HFFc6 (cell line): Measurements from ENCODE around the gene DRD1. TPM values are rescaled to one million over a fixed set of nuclear protein-coding genes. Genes with fewer than 3 reads are reported as not detected.

Experiments
- DNase-seq: peaks from one replicate; pipeline ENCODE4 v3.0.0-alpha.2; 2018
- H3K27ac Mint-ChIP-seq: 2 replicates; pipeline ENCODE4 v1.8.0; 2020; ENCODE audit warnings: mild to moderate bottlenecking, mixed read lengths
- H3K27me3 Mint-ChIP-seq: 2 replicates; pipeline ENCODE4 v1.8.0; 2021; ENCODE audit warnings: mild to moderate bottlenecking, moderate library complexity, mixed read lengths; ENCODE audit not compliant: insufficient read depth
- H3K36me3 Mint-ChIP-seq: 2 replicates; pipeline ENCODE4 v1.8.0; 2021; ENCODE audit warnings: low read depth, mixed read lengths
- H3K4me1 Mint-ChIP-seq: 2 replicates; pipeline ENCODE4 v1.8.0; 2020; ENCODE audit warnings: low read depth, mixed read lengths
- H3K4me3 Mint-ChIP-seq: 2 replicates; pipeline ENCODE4 v1.8.0; 2020; ENCODE audit warnings: mild to moderate bottlenecking, moderate library complexity, mixed read lengths
- H3K9me3 Mint-ChIP-seq: 2 replicates; pipeline ENCODE4 v1.8.0; 2020; ENCODE audit warnings: mild to moderate bottlenecking, mixed read lengths
- total RNA-seq, 6 experiments: library from RNA; stranded (reverse); fragmentation: NEBNext Ultra II Directional; extraction: Animal tissue kit (Norgen Biotek cat#: 25700); gene quantifications; 2 replicates in 1 of 6; 3 replicates in 5 of 6; pipeline ENCODE4 v1.2.3, GENCODE V29; 2021
- TF ChIP-seq, protein P1 (sequence below): fragments of 200-600 bp; sonication (generic); IDR thresholded peaks from 2 replicates; pipeline ENCODE4 v1.5.0; 2021; ENCODE audit warnings: antibody characterized with exemption, mild to moderate bottlenecking

The DRD1 gene
- total RNA-seq, 6 experiments from 2014 or later, result not detected

DNA sequence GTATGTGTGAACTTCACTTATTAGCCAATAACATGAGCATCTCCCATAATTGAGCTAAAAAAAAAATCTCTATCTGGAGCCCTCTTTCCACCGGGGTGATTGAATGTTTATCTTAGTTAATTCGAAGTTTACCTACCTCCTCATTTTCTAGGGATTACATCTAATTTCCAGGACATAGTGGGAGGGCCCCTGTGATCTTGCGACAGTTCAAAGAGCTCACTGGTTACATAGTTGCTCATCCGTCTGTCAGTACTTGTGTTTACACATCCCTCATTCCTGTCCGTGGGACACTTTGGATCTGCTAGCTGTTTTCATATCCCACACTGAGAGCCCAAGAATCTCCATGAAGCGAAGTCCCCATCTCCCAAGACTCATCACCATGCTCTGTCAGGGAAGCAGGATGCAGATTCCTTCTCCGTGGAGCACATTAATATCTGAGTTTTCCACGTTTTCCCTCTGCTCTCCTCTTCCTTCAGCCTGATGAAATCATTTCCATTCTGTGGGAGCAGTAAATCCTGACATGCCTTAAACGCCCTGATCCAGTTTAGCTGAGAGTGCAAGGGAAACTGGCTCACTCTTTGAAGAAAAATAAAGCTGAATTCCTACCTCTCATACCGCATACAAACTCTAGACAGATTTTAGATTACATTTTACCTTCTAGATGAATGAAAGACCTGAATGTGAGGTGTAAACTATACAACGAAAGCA lies 24.2 kb upstream of the DRD1 start:
- Mint-ChIP-seq H3K4me3 (no peak overlapping the region), H3K27me3 (peaks cover 16% of the 10 kb centered on the region), H3K36me3 (no peaks in the 10 kb centered on the region), H3K4me1 (no peaks in the 10 kb centered on the region), H3K27ac (no peak overlapping the region), H3K9me3 (no peaks in the 10 kb centered on the region)
- DNase-seq, result no peak
- TF ChIP-seq, protein P1, sequence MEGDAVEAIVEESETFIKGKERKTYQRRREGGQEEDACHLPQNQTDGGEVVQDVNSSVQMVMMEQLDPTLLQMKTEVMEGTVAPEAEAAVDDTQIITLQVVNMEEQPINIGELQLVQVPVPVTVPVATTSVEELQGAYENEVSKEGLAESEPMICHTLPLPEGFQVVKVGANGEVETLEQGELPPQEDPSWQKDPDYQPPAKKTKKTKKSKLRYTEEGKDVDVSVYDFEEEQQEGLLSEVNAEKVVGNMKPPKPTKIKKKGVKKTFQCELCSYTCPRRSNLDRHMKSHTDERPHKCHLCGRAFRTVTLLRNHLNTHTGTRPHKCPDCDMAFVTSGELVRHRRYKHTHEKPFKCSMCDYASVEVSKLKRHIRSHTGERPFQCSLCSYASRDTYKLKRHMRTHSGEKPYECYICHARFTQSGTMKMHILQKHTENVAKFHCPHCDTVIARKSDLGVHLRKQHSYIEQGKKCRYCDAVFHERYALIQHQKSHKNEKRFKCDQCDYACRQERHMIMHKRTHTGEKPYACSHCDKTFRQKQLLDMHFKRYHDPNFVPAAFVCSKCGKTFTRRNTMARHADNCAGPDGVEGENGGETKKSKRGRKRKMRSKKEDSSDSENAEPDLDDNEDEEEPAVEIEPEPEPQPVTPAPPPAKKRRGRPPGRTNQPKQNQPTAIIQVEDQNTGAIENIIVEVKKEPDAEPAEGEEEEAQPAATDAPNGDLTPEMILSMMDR, result no peak

DNA sequence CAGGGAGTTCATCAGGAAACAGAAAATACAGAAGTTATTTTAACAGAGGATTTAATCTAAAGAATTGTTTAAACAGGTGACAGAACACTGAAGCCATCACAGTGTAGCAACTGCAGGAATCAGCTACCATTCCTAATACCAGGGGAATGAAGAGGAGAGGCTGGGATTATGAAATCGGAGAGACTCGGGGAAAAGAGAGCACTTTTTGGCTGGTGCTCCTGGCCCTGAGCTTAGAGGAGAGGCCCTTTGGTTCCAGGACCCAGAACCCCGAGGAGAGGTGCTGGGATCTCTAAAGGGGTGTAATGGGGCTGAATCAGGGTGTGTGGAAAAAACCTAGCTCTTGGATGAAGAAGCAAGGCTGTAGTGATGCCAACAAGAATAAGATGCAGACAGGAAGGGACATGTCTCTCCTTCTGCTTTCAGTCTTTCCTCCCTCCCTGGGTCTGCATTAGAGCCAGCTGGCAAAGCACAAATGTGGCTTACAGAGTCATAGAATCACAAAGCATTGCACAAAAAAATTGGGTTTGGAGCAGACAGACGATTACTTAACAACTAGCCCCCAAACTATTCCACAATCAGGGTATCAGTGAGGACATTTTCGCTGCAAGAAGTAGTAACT lies 22.8 kb upstream of the DRD1 start:
- Mint-ChIP-seq H3K36me3 (no peaks in the 10 kb centered on the region), H3K4me3 (no peak overlapping the region), H3K4me1 (no peaks in the 10 kb centered on the region)

DNA sequence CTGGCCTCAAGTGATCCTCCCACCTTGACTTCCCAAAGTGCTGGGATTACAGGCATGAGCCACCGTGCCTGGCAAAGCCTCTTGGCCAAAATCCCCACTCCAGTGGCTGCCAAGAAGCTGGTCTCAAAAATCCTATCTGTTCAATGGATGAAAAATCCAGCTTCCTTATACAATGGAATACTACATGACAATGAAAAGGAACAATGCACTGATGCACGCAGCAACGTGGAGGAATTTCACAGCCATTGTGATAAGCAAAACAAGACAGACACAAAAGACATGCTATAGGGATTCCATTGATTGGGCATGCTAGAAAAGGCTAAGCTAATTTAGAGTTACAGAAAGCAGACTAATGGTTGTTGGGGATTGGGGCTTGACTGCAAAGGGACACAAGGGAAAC lies 21.3 kb upstream of the DRD1 start:
- no peak for DNase-seq
- TF ChIP-seq, protein P1, result no peak
- Mint-ChIP-seq H3K27ac (no peak overlapping the region), H3K27me3 (peaks cover 21% of the 10 kb centered on the region), H3K4me1 (no peaks in the 10 kb centered on the region), H3K36me3 (no peaks in the 10 kb centered on the region), H3K9me3 (no peaks in the 10 kb centered on the region), H3K4me3 (no peak overlapping the region)

More for the DNA sequence above, 22.8 kb upstream of the DRD1 start:
- DNase-seq, result no peak
- no peak overlapping the region for H3K27ac Mint-ChIP-seq
- TF ChIP-seq, protein P1, result no peak
- H3K9me3 Mint-ChIP-seq, result no peaks in the 10 kb centered on the region
- H3K27me3 Mint-ChIP-seq, result peaks cover 16% of the 10 kb centered on the region

DNA sequence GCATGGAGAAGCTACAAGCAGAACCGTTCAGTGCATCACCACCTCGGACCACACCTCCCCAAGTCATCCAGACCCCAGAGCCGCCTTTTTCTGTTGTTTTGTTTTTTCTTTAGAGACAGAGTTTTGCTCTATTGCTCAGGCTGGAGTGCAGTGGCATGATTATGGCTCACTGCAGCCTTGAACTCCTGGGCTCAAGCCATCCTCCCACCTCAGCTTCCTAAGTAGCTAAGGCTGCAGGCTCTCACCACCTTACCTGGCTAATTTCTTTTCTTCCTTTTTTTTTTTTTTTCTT lies 20.9 kb upstream of the DRD1 start:
- Mint-ChIP-seq H3K4me3 (no peak overlapping the region), H3K9me3 (no peaks in the 10 kb centered on the region), H3K27ac (no peak overlapping the region), H3K4me1 (no peaks in the 10 kb centered on the region), H3K27me3 (peaks cover 18% of the 10 kb centered on the region), H3K36me3 (no peaks in the 10 kb centered on the region)
- no peak for DNase-seq
- TF ChIP-seq, protein P1, result peak; percentile 16; the same call in 1 of the 2 replicates

DNA sequence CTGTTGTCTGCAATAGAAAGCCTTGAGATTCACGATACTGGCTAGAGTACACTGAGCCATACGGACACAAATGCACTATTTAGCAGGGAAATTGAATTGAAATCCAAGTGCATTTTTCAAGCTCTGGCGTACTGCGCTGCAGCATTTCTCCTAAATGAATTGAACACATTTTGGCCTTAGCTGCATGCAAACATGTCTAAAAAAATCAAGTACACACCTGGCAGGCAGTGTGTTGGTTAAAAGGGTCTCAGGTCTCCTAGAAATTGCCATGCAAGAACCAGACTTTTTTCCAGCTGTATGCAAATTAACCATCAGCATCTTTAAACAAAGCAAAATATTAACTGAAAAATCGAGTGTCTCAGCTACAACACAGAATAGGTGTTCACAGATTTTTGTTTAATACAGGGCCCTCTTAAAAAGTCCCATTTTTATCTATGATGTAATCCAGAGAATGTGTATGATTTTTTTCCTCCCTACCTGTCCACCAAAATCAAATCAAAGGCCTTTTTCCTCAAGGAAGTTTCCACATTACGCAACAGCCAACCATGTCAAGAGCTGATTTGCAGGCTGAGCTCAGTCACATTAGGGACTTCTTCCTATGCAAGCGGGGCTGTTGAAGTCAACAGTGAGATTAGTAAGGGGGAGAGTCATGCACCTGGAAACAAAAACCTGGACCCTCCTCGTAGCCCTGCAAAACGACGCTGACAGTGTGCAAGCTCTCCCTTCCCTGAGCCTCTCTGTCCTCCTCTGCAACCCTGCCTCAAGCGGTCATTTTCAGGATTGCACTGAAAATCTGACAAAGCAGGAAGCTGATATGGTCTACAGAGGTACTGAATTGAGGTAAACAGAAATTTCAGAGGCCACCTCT lies 20.3 kb upstream of the DRD1 start:
- peaks cover 16% of the 10 kb centered on the region for H3K27me3 Mint-ChIP-seq
- H3K4me3 Mint-ChIP-seq, result no peak overlapping the region
- H3K36me3 Mint-ChIP-seq, result no peaks in the 10 kb centered on the region
- peak; percentile 23 for DNase-seq
- no peak overlapping the region for H3K27ac Mint-ChIP-seq
- TF ChIP-seq, protein P1, result peak; percentile 73
- no peaks in the 10 kb centered on the region for H3K4me1 Mint-ChIP-seq
- no peaks in the 10 kb centered on the region for H3K9me3 Mint-ChIP-seq
